H1 (cell line): ENCODE measurements around the gene RPS6KB2. TPM values are rescaled to one million over a fixed set of nuclear protein-coding genes. Genes with fewer than 3 reads are reported as not detected.

ENCODE experiments used
- CTCF ChIA-PET: fragments of 300-600 bp; sonication (Branson Sonifier 250); formaldehyde crosslinking; loops from one replicate; lab custom pipeline; 2021; ENCODE audit not compliant: partially characterized antibody; lab: Charles Lee
- POLR2A ChIA-PET: fragments of 300-600 bp; sonication (Branson Sonifier 250); formaldehyde crosslinking; loops from one replicate; lab custom pipeline; 2021; ENCODE audit warnings: inconsistent platforms; ENCODE audit not compliant: partially characterized antibody; lab: Charles Lee
- DNase-seq, 2 experiments: peaks; one replicate each; pipeline versions ENCODE4 v3.0.0 to v3.0.0-alpha.2; 2010 to 2022; ENCODE audit warnings: low spot score in 2 of 2, low read depth in 1 of 2, mixed read lengths in 1 of 2
- FAIRE-seq: peaks from 2 replicates; lab custom pipeline; 2011; peaks lifted over from hg19 to GRCh38; lab: Jason Lieb, UNC
- H2AFZ ChIP-seq: 2 replicates; pipeline ENCODE4 v1.8.1; 2012; ENCODE audit warnings: low read length, inconsistent platforms
- H2AK5ac ChIP-seq: 2 replicates; pipeline ENCODE4 v1.6.1; 2013; ENCODE audit warnings: low read depth, low read length
- H2BK120ac ChIP-seq: replicated peaks from 2 replicates; pipeline ENCODE3; 2013; ENCODE audit warnings: low read depth, low read length, inconsistent platforms
- H2BK12ac ChIP-seq: 2 replicates; pipeline ENCODE4 v1.6.1; 2013; ENCODE audit warnings: low read depth, low read length
- H2BK15ac ChIP-seq: 2 replicates; pipeline ENCODE4 v1.6.1; 2013; ENCODE audit warnings: low read length
- H2BK20ac ChIP-seq: 2 replicates; pipeline ENCODE4 v1.6.1; 2013; ENCODE audit warnings: low read length
- H2BK5ac ChIP-seq: 2 replicates; pipeline ENCODE4 v1.6.1; 2013; ENCODE audit warnings: low read depth, low read length
- H3K14ac ChIP-seq: 2 replicates; pipeline ENCODE4 v1.6.1; 2013; ENCODE audit warnings: inconsistent platforms; ENCODE audit not compliant: insufficient read length
- H3K18ac ChIP-seq: 2 replicates; pipeline ENCODE4 v1.6.1; 2013; ENCODE audit warnings: low read length; ENCODE audit errors: extremely low read depth
- H3K23ac ChIP-seq: 2 replicates; pipeline ENCODE4 v1.6.1; 2013; ENCODE audit warnings: inconsistent platforms; ENCODE audit not compliant: insufficient read length
- H3K23me2 ChIP-seq: 2 replicates; pipeline ENCODE4 v1.6.1; 2013; ENCODE audit warnings: low read depth, low read length
- H3K27ac ChIP-seq: 2 replicates; pipeline ENCODE4 v1.6.1; 2011; ENCODE audit warnings: low read depth, low read length, inconsistent platforms
- H3K27me3 ChIP-seq, 4 experiments: replicated peaks in 1 of 4; 1 replicate in 1 of 4; 2 replicates in 3 of 4; pipeline versions ENCODE4 v1.6.1 to v1.8.1; 2011 to 2013; ENCODE audit warnings: low read length in 3 of 4, mild to moderate bottlenecking in 3 of 4, inconsistent platforms in 2 of 4, mixed read lengths in 2 of 4, moderate library complexity in 1 of 4; ENCODE audit not compliant: control insufficient read depth in 3 of 4, insufficient read depth in 3 of 4; ENCODE audit errors: extremely low read depth in 1 of 4
- H3K36me3 ChIP-seq, 4 experiments: 2 replicates each; pipeline versions ENCODE4 v1.6.1 to v1.8.1; 2011 to 2013; ENCODE audit warnings: mild to moderate bottlenecking in 4 of 4, low read length in 3 of 4, moderate library complexity in 2 of 4, control low read depth in 1 of 4, inconsistent platforms in 1 of 4; ENCODE audit not compliant: insufficient read depth in 4 of 4, control insufficient read depth in 2 of 4
- H3K4ac ChIP-seq: replicated peaks from 2 replicates; pipeline ENCODE3; 2013; ENCODE audit warnings: low read length, low read depth, mixed read lengths, inconsistent platforms; ENCODE audit not compliant: insufficient read length
- H3K4me1 ChIP-seq, 4 experiments: replicated peaks in 1 of 4; 1 replicate in 1 of 4; 2 replicates in 3 of 4; pipeline versions ENCODE4 v1.6.1 to v1.8.1; 2011 to 2013; ENCODE audit warnings: low read length in 3 of 4, inconsistent platforms in 2 of 4, mixed read lengths in 1 of 4; ENCODE audit not compliant: insufficient read depth in 4 of 4, control insufficient read depth in 3 of 4
- H3K4me2 ChIP-seq, 2 experiments: 2 replicates each; pipeline versions ENCODE4 v1.6.1 to v1.8.1; 2011 to 2013; ENCODE audit warnings: low read depth in 2 of 2, low read length in 2 of 2, control low read depth in 1 of 2, inconsistent platforms in 1 of 2, mild to moderate bottlenecking in 1 of 2; ENCODE audit not compliant: insufficient read depth in 1 of 2
- H3K4me3 ChIP-seq, 4 experiments: fragments of 200-600, 300-600 bp in 1 of 4; sonication (generic), shearing (Covaris generic), sonication (Bioruptor Twin) in 1 of 4; 2 replicates each; pipeline versions ENCODE4 v1.5.1 to v1.8.1; 2011 to 2016; ENCODE audit warnings: low read length in 4 of 4, low read depth in 3 of 4, control low read depth in 2 of 4, inconsistent platforms in 2 of 4, mild to moderate bottlenecking in 2 of 4, mixed read lengths in 1 of 4, moderate library complexity in 1 of 4; ENCODE audit not compliant: insufficient read depth in 2 of 4; ENCODE audit errors: extremely low read depth in 1 of 4
- H3K56ac ChIP-seq: replicated peaks from 2 replicates; pipeline ENCODE3; 2013; ENCODE audit warnings: low read depth, mild to moderate bottlenecking, mixed read lengths, low read length, inconsistent platforms; ENCODE audit not compliant: insufficient read length
- H3K79me1 ChIP-seq: 2 replicates; pipeline ENCODE4 v1.6.1; 2013; ENCODE audit warnings: low read depth, low read length, control low read depth
- H3K79me2 ChIP-seq, 2 experiments: 2 replicates each; pipeline versions ENCODE4 v1.6.1 to v1.8.1; 2012 to 2013; ENCODE audit warnings: low read length in 2 of 2, mild to moderate bottlenecking in 2 of 2, inconsistent platforms in 1 of 2; ENCODE audit not compliant: insufficient read depth in 2 of 2, control insufficient read depth in 1 of 2
- H3K9ac ChIP-seq, 4 experiments: replicated peaks in 1 of 4; 1 replicate in 1 of 4; 2 replicates in 3 of 4; pipeline versions ENCODE4 v1.6.1 to v1.8.1; 2011 to 2013; ENCODE audit warnings: low read depth in 3 of 4, low read length in 3 of 4, control low read depth in 2 of 4, mild to moderate bottlenecking in 2 of 4, moderate library complexity in 2 of 4, inconsistent platforms in 1 of 4; ENCODE audit errors: extremely low read depth in 1 of 4
- H3K9me3 ChIP-seq, 2 experiments: 2 replicates each; pipeline versions ENCODE4 v1.6.1 to v1.8.1; 2012 to 2013; ENCODE audit warnings: mild to moderate bottlenecking in 2 of 2, moderate library complexity in 2 of 2, control low read depth in 1 of 2, inconsistent platforms in 1 of 2, low read depth in 1 of 2, low read length in 1 of 2, mixed read lengths in 1 of 2; ENCODE audit not compliant: insufficient read depth in 2 of 2
- H4K20me1 ChIP-seq, 2 experiments: replicated peaks in 1 of 2; 2 replicates each; pipeline versions ENCODE3 to v1.8.1; 2011 to 2013; ENCODE audit warnings: inconsistent platforms in 2 of 2, low read length in 2 of 2, mild to moderate bottlenecking in 1 of 2; ENCODE audit not compliant: insufficient read depth in 2 of 2, control insufficient read depth in 1 of 2
- H4K5ac ChIP-seq: 2 replicates; pipeline ENCODE4 v1.6.1; 2013; ENCODE audit warnings: low read length, low read depth, mixed read lengths, inconsistent platforms; ENCODE audit not compliant: insufficient read length
- H4K8ac ChIP-seq: 2 replicates; pipeline ENCODE4 v1.8.0; 2013; ENCODE audit warnings: mild to moderate bottlenecking, moderate library complexity, low read length, inconsistent platforms; ENCODE audit not compliant: insufficient read depth; ENCODE audit errors: extremely low read depth
- H4K91ac ChIP-seq: replicated peaks from 2 replicates; pipeline ENCODE3; 2013; ENCODE audit warnings: low read length, mixed read lengths, inconsistent platforms; ENCODE audit not compliant: insufficient read length
- RAD21 ChIP-seq, 2 experiments: IDR thresholded peaks in 1 of 2; conservative IDR thresholded peaks in 1 of 2; 2 replicates each; pipeline ENCODE4 v1.6.1; 2011; ENCODE audit warnings: low read depth in 2 of 2, low read length in 2 of 2, improper control_type of control experiment in 1 of 2, inconsistent platforms in 1 of 2, mild to moderate bottlenecking in 1 of 2, moderate library complexity in 1 of 2
- WGBS, 2 experiments: shearing (Covaris generic) in 1 of 2; methylation state at CpG; one replicate each; pipeline versions ENCODE4 v1.1.6 to v1.1.7; 2013 to 2015; ENCODE audit warnings: low lambda C conversion rate in 2 of 2, mixed read lengths in 2 of 2, inconsistent platforms in 1 of 2, low coverage in 1 of 2, missing lambda C conversion rate in 1 of 2; ENCODE audit not compliant: insufficient replicate concordance in 2 of 2, insufficient coverage in 1 of 2, insufficient read length in 1 of 2; ENCODE audit errors: extremely low coverage in 1 of 2, missing lambda C conversion rate in 1 of 2; 5-methylcytosine and 5-hydroxymethylcytosine counted together
- polyA plus RNA-seq, 7 experiments: library from polyadenylated mRNA; depleted of rRNA in 3 of 7; stranded (reverse) in 5 of 7; unstranded in 2 of 7; fragments of >200 nt in 5 of 7; fragments of 200-250 nt in 2 of 7; gene quantifications; 1 replicate in 5 of 7; 2 replicates in 1 of 7; 4 replicates in 1 of 7; pipeline versions ENCODE4 v1.2.1 to v1.2.3, GENCODE V29; 2011 to 2013; ENCODE audit warnings: missing spikeins in 2 of 7, mixed read lengths in 2 of 7
- total RNA-seq: library from RNA; stranded (reverse); fragmentation: NEBNext Ultra II Directional; extraction: Animal tissue kit (Norgen Biotek cat#: 25700); gene quantifications from 2 replicates; pipeline ENCODE4 v1.2.1, GENCODE V29; 2021
- TF ChIP-seq, protein P1 (sequence below): IDR thresholded peaks from 2 replicates; pipeline ENCODE4 v1.6.1; 2011; ENCODE audit warnings: low read depth, mild to moderate bottlenecking, low read length; ENCODE audit not compliant: insufficient read depth

RPS6KB2 gene
- total and polyA plus RNA-seq, 2 of the 8 experiments (the other 6 are each of a cell fraction or from before 2014, with no cell fraction given) = 41.0 to 47.1 TPM

DNA sequence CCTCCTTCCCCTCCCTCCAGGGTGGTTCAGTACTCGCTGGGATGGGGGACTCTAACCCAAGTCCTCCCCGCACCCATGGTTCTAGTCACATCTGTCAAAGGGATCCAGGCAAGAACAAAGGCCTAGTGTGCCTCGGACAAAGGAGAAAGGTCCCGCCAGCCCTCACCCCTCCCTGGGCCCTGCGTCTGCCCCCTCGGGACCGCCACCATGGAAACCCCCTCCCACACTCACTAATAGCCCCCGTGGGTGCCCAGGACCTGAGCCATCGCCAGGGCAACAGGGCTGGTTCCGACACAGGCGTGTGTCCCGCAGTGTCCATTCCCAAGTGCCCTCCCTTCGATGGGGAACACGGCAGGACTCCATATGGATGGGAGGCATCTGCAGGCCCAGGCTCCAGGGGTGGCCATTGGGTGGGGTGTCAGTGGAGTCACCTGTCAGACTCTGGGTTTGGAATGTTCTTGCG is 17.9 kb upstream of the RPS6KB2 start:
- Histone ChIP-seq H3K9ac (no peak overlapping the region), H3K27ac (no peak overlapping the region), H3K36me3 (no peaks in the 10 kb centered on the region), H2BK20ac (no peak overlapping the region), H2BK12ac (peak overlapping the region; percentile 28; the same call in 1 of the 2 replicates), H3K27me3 (peaks cover 0 to 16% (median 5%) of the 10 kb centered on the region in 4 experiments; a peak in 4 of 7 replicates), H3K18ac (no peak overlapping the region), H3K14ac (no peak overlapping the region), H3K79me2 (no peaks in the 10 kb centered on the region), H3K56ac (no peak overlapping the region), H2BK15ac (no peak overlapping the region), H2AK5ac (no peak overlapping the region), H2AFZ (no peak overlapping the region), H4K8ac (no peak overlapping the region; the same call in 1 of the 2 replicates), H4K20me1 (no peaks in the 10 kb centered on the region), H3K79me1 (no peaks in the 10 kb centered on the region), H3K4me2 (peak overlapping the region; percentile 23 to 36; a peak in 2 of 4 replicates), H3K23me2 (0 out of 2 replicates have a peak, but pooled peaks cover 3% of the 10 kb centered on the region), H2BK120ac (no peak overlapping the region), H4K91ac (peak overlapping the region; percentile 34), H3K4me1 (peaks cover 0 to 13% (median 7%) of the 10 kb centered on the region in 4 experiments; a peak in 5 of 7 replicates), H2BK5ac (no peak overlapping the region), H3K4me3 (no peak overlapping the region), H3K4ac (no peak overlapping the region), H3K9me3 (no peaks in the 10 kb centered on the region), H4K5ac (no peak overlapping the region), H3K23ac (no peak overlapping the region)
- ChIA-PET POLR2A (interaction anchor here (1.0 to 1.1 kb wide), 2 partner anchors 11 to 27 kb away, joined by 3 read pairs; partner anchors contain the start of gene PTPRCAP), CTCF (no interaction called here)
- DNase-seq (no peak), FAIRE-seq (no peak)
- WGBS, 2 experiments = 71% methylated on average over 15 of the region's 15 CpGs; no CpG with 5 or more reads in 1 of the 2 experiments
- TF ChIP-seq, protein P1, sequence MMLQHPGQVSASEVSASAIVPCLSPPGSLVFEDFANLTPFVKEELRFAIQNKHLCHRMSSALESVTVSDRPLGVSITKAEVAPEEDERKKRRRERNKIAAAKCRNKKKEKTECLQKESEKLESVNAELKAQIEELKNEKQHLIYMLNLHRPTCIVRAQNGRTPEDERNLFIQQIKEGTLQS = no peak
- no peak for TF ChIP-seq RAD21 (IDR thresholded peaks at IDR 0.05 in 1 of 2, conservative IDR thresholded peaks at IDR 0.05 in 1 of 2; ENCODE audit: low read depth in 2 of 2, low read length in 2 of 2)
